HG02970 (cell line): ENCODE measurements around the gene KDM6B.

Experiments
- ATAC-seq: cut with Tn5 transposase; IDR thresholded peaks from one replicate; pipeline ENCODE4 v1.9.1; 2021; ENCODE audit warnings: mild to moderate bottlenecking, moderate library complexity, moderate number of reproducible peaks; ENCODE audit not compliant: unreplicated experiment, low FRiP score

Gene KDM6B

DNA sequence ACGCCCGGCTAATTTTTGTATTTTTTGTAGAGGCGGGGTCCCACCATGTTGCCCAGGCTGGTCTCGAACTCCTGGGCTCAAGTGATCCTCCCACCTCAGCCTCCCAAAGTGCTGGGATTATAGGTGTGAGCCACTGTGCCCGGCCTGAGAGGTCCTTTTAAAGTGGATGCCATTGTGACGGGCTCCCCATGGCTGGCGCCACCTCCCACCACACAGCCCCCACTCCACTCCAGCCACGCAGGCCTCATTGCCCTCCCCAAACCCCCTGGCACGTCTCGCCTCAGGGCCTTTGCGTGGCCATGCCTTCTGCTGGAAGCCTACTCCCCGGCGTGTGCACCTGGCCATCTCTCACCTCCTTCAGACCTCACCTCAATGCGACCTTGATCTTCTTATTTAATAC, 11.9 kb upstream of the KDM6B start:
- no peak for ATAC-seq

DNA sequence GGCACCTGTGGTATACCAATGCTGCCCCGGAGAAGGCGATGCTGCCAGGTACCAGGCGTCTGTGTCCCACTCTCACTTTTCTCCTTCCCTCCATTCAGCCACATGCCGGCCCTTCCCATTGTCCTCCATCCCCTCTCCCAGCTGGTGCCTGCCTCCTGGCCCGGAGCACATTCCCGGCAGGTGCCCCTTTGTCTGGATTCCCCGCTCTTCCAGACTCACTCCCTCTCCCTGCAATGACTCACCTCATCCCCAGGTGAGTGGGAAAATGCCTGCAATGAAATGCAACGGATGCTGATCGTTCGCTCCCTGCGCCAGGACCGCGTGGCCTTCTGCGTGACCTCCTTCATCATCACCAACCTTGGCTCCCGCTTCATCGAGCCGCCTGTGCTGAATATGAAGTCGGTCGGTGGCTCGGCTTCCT, 10.4 kb upstream of the KDM6B start:
- no peak for ATAC-seq

DNA sequence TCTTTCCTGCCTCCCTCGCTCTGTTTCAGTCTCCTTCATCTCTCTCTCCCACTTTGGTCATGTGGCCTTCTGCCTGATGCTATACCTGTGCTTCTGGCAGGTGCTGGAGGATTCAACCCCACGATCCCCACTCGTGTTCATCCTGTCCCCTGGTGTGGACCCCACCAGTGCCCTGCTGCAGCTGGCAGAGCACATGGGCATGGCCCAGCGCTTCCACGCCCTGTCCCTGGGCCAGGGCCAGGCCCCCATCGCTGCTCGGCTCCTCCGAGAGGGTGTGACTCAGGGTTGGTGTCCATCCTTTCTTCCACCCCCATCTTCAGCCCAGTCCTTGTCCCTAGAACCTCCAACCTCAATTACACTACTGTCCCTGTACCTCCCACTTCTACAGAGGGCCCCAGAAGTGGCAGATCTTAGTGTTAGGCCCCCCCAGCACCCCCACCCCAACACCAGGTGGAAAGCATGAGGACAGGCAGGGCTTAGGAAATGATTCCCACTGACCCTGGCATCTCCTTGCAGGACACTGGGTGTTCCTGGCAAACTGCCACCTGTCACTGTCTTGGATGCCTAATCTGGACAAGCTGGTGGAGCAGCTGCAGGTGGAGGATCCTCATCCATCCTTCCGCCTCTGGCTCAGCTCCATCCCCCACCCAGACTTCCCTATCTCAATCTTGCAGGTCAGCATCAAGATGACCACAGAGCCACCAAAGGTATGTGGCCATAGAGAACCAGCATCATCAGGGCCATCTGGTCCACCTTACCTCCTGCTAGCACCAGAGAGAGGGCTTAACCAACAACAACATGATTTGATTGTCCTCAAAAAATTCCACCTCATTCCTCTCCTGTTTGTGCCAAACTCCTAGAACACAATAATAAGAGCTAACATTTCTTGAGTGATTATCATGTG, 9.7 kb upstream of the KDM6B start:
- no peak for ATAC-seq

DNA sequence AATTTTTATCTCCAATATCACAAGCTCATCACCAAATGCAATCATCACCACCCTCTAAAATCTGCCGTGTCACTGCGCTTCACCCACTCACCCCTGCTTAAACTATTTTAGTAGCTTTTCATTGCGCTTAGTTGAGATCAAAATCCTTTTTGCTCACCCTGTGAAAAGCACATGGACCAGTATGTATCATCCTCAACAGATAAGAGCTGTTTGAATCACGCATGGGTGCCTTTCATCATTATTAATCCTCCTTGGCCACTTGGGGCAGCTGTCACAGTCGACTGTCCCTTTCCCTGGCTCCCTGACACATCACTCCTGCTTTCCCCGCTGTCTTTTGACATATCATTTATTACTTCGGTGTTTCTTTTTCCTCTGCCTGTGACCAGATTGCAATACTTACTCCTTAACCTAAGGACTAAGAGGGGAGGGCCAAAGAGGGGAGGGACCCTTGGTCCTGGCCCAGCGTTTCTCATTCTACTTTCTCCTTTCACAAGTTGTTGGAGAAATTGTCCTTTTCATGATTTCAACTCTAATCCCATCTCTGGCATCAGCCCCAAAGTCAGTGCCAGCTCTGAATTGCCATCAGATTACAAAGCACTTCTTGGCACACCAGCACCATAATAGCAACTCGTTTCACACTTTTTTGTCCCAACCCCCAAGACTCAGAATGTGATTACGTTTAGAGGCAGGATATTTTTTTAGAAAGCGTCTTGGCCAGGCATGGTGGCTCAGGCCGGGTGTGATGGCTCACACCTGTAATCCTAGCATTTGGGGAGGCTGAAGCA, 8.6 kb upstream of the KDM6B start:
- ATAC-seq: no peak

DNA sequence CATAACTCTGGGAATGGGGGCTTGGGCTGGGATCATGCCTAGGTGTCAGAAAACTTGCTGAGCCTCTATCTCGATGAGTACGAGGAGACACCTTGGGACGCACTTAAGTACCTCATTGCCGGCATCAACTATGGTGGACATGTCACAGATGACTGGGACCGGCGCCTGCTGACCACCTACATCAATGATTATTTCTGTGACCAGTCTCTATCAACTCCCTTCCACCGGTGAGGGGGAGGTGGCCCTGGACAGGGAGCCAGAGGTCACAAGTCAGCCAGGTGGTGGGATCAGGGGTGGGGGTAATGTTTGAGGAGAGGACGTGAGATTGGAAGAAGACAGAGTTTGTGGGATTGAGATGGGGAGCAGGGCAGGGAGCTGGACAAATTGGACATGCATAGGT, 3.4 kb upstream of the KDM6B start:
- no peak for ATAC-seq

DNA sequence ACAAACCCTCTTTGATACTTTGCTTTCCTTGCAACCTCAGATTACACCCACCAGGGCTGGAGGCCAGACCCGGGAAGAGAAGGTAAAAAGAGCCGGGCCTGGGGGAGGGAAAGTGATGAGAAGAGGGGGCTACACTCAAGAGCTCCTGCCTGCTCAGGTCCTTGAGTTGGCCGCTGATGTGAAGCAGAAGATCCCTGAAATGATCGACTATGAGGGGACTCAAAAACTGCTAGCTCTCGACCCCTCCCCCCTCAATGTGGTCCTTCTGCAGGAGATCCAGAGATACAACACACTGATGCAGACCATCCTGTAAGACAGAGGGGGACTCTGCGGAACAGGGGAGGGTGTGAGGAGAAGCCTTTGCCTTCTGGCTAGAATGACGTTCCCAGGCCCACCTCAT, 2.8 kb upstream of the KDM6B start:
- ATAC-seq: no peak

DNA sequence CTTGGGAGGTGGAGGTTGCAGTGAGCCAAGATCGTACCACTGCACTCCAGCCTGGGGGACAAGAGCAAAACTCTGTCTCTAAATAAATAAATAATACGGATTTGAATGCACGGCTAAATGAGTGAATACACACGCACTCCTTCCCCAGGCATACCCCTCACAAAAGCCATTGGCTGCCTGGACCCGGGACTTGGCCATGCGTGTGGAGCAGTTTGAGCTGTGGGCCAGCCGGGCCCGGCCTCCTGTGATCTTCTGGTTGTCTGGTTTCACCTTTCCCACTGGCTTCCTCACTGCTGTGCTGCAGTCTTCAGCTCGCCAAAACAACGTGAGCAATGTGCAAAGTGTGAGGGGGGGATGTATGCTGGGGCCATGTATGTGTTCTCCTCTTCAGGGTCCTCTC, 1.6 kb upstream of the KDM6B start:
- no peak for ATAC-seq

DNA sequence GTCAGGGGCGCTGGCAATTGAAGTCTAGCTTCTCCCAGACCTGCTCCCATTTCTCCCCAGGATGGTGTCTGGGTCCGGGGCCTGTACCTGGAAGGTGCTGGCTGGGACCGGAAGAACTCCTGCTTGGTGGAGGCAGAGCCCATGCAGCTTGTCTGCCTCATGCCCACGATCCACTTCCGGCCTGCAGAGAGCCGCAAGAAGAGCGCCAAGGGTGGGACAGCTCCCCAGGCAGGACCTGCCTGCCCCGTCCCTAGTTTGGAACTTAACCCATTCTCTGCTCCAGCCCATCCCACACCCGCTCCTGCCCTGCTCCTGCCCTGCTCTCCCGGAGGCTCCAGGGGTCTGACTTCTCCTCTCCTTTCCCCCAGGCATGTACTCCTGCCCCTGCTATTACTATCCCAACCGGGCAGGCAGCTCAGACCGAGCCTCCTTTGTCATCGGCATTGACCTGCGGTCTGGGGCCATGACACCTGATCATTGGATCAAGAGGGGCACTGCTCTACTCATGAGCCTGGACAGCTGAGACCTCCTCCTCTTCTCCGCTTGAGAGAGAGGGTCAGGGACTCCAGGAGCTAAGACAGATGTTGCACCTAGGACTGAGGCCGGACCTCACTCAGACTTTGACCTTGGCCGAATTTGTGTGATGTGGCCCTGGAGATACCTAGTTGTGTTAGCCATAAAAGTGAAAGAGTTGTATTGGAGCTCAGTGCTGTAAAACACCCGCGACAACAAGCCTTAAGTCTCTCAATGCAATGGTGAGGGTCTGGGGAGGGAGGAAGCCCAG, 814 bp upstream of the KDM6B start:
- no peak for ATAC-seq

DNA sequence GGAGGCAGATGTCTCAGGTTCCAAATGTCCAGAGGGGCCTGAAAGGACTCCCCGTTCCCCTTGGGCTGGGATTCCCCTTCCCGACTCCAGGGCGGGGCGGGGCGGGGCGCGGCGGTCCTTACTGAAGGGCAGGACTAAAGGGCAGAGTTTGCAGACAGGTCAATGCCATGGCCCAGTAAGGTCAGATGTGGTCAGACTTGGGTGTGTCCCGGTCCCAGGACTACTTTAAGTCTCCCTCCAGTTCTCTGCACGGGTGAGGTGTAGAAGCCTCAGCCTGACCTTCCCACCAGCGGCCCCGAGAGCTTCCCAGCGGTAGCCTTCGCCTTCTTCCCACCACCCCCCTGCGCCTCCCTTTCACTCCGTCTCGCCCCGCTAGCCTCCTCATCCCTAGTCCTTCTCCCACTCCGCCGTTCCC, 532 bp downstream of the KDM6B start:
- ATAC-seq: peak; percentile 3

DNA sequence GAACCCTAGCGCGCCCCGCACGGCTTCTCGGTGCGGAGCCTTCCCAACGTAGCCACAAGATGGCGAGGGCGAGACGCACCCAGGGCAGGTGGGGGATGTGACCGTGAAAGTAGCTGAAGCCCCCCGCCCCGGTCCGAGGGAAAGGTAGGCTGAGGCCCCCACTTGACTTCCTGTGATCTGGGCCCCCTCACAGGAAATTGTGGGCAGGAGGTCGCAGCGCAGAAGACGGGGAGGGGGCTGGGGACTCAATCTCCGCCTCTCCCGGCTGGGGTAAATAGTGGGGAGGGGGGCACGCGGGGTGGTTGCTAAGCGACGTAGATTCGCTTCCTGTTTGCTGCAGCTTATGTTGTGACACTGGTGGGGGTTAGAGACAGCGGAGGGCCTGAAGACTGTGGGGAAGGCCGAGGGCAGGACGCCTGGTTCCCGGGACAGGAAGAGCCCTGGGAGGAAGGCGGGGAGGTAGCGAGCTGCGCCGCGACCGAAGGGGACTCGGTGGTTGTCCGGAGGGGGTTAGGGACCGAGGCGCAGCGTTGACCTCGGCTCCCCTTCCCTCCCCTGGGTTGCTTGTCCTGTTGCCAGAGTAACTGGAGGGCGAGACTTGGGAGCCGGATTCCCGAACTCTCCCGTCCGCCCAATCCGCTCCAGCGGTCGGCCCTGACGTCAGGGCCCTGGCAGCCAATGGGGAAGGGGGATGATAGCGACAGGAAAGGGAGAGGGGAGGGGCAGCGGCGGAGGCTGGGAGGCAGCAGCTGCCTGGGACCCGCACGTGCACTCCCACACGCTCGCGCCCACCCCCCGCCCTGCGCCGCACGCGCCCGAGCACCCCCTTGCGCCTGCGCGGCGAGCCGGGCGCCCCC, 1.2 kb downstream of the KDM6B start:
- peak; percentile 51 for ATAC-seq

DNA sequence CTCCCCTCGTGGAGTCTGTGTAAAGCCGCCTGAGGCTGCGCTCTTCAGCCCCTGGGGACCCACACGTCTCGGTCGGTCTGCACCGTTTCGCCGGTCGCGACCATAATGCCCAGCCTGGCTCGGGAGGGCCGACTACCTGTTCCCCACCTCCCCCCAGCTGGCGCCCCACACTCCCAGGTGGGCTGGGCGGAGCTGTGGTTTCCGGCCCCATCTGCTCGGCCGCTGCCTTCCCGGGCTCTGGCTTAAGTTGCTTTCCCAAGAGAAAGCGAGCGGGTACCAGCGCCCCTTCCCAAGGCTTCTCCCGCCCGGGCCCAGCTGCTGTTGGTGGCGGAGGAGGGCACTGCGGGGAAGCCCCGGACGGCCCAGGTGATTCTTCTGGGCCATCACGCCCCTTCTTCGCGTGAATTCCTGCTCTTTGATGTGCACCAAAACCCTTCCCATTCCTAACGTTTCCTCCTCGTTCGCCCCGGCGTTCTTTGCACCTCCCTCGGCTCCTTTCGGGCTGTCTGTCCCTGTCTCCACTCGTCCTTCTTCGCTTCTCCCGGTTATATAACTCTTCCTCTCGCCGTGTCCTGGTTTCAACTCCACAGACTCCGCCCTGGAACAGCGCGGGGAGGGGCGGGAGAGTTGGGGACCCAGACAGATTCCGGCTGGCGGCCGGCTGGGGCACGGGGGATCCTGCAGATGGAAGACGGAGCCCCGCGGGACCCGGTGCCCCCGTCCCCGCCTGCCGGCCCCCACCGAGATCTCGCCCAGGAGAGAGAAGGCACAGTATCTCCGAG, 2.0 kb downstream of the KDM6B start:
- ATAC-seq: no peak

DNA sequence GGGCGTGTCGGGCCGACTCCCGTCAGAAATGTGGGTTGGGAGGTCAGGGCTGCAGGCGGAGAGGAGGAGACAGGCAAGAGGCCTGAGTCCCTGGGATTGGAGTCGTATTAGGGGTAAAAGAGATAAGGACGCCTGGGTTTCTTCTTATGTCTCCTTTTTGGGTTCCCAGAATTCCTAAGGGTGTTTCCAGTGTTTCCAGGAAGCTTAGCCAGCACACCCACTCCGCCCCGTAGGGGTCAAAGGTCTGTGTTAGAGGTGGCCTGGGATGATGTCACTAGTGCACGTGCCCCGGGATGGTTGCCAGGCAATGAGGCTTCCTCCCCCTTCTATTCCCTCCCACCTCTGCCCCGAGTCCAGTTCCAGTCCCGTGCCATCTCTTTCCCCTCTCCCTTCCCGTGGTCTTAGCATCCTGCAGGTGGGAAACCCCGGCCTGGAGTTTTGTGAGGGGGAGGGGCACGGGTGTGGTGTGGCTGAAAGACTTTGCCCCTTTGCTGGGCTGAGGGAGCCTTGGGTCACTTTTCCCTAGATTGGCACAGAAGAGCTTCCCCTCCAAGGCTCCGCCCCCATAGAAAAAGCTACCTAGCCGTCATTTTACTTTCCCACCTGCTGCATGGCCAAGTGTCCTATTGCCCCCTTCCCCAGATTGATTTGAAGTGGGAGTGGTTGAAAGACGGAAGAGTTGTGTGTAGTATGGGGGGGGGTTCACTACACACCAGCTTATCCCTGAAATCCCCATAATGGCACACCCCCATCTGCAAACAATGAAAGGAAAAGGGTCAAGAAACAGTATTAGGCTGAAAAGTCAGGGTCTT, 2.8 kb downstream of the KDM6B start:
- no peak for ATAC-seq

DNA sequence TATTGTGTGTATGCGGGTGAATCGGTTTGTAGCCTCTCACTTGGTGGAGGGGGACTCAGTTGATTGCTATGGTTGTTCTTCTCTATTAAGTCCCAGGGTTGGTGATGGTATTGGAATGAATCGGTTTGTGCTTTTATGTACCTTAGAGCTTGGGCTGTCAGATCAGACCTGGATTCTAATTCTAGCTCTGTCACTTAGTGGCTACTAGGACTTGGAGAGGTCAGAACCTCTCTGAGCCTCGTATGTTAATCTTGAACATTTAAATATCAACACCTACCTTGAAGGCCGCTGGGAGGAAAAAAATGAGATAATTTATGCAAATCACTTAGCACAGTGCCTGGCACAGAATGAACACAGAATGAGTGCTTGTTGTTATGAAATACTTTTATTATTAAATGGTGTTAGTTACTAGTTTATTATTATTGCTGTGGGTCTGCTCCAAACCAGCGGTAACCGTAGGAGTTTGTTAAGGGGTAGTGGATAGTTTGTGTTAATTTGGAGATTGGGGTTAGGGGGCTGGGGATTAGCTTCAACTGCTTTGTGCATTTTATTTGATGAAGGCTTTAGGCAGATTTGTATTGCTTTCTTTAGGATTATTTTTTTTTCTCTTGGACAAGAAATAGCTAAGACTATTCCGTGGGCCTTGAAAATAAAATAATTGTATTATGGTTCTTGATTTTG, 3.5 kb downstream of the KDM6B start:
- no peak for ATAC-seq

DNA sequence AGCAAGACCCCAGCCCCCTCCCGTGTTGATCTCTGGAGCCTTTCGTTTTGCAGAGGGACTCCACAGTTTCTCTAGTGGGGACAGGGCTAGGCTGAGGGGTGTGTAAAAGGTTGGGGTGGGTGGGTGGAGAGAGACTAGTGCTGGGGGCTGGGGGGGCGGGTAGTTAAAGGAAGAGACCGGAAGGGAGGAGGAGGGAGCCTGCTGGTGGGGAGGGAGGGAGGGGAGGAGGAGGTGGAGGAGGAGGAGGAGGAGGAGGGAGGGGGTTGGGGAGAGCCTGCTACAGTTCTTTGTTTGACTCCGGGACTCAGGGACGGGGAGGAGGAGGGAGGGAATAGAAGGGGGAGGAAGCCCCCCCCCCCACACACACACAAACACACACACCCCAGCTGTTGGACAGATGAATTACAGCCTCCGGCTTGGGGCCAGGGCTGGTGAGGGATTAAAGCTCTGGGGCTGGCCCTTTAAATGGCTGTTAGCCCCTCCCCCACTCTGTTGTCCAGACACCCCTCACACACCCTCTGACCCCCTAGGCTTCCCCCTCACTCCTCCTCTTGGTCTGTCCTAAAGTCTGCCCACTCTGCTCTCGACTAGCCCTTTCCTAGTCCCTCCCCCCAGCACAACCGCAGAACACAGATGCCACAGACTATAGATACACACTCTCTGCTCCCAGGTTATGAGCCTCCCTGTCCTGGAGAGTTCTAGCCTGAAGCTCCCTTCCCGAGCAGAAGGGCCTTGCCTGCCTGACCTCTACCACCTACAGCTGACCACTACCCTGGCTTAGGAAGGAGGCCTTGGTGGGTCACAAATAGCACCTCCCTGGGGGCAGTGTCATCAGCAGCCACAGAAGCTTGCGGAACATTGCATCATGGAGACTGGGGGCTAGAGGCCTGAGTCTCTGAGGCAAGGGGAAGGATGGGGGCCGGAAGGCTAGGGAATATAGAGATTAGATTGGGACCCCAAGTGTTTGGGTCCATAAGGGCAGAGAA, 4.4 kb downstream of the KDM6B start:
- no peak for ATAC-seq

DNA sequence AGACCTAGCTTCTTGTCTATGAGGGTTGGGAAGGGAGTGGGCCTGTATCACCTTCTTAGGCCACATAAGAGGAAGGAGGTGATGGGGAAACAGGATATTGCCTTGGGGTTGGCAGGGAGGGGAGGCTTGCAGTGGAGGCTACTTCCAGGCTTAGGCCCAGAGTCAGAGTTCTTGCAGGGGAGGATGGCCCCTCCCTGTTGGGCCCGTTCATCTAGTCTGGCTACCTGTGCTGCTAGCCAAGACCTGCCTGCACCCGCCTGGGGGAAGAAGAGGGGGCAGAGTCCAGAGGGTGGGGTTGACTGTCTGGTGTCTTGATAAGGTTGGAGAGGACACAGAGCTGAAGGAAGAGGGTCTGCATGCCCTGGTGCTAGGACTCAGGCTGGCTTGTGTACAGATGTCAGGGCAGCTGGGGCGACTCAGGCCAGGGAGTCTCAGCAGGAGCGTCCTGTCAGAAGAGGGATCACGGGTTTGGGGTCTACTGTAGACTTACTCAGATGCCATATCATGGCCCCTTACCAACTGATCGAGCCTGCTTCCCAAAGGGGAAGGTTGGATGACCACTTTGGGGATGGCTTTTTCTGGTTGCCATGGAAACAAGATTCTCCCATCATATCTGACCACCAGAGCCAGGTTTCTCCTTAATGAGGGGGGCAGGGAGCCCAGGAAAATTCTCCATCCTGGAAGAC, 5.3 kb downstream of the KDM6B start:
- ATAC-seq: no peak

DNA sequence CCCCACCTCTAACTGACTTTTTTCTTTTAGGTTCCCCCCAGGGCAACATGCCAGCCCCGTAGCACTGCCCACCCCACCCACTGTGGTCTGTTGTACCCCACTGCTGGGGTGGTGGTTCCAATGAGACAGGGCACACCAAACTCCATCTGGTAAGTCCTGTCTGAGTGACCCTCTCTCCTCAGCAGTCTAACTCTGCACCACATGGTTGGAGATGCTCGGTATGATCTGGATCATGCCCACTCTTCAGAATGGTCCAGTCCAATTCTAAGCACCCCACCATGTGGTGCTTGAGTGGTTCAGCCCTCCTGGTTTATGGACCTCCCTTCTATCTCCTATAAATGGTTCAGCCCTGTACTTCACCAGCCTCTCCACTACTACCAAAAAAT, 5.9 kb downstream of the KDM6B start:
- ATAC-seq: no peak
